Tongue (tissue), 2 donors: ENCODE measurements around the gene CCDC107. TPM values are rescaled to one million over a fixed set of nuclear protein-coding genes. Genes with fewer than 3 reads are reported as not detected.
A peak's percentile ranks its signal among the peaks of the same experiment; 100 is the strongest.
"Not testable (repeated sequence)": the region's sequence is repeated elsewhere in the genome, so short reads cannot be mapped to it uniquely, and the experiment has no call there.

Source experiments
- DNase-seq: peaks from one replicate; pipeline ENCODE4 v3.0.0-alpha.2; 2015
- total RNA-seq: library from RNA; depleted of rRNA; stranded (reverse); fragments of >200 nt; gene quantifications from one replicate; pipeline ENCODE4 v1.2.3, GENCODE V29; 2014

Gene CCDC107
- total RNA-seq, result 16.9 TPM

DNA sequence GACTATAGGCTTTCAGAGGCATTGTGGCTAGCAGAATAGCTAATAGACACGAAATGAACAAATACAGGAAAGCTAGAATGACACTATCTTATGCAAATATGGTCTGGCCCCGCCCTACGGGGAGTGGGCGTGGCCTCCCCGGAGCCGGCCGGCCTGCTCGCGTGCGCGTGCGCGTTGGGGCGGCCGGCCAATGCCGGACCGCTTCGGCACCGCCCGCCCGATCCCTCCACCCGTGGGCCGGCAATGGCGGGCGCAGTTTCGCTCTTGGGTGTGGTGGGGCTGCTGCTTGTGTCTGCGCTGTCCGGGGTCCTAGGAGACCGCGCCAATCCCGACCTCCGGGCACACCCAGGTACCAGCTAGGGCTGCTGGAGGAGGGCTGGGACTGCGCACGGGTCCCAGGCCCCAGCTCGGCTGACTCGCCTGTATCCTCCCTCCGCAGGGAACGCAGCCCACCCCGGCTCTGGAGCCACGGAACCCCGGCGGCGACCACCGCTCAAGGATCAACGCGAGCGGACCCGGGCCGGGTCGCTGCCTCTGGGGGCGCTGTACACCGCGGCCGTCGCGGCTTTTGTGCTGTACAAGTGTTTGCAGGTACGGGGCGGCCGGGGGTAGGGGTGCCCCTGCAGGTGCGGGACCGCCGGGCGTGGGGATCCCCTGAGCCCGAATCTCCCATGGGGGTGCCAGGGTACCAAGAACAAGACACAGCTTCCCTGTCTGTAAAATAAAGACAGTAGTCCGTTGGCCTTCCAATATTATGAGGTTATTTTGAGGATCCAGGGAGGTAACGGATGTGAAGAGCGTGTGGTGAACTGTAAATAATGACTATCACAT is at the start of gene CCDC107:
CCDC107 (plus strand) TSS at position 156 of the 831 bp plus-strand sequence; CDS start at position 244, 88 bp downstream.
- DNase-seq, result peak; percentile 96

GRCh38 chr9:35609001-35609819 is 48.9 kb upstream of the CCDC107 start:
- DNase-seq, result peak; percentile 95

DNA sequence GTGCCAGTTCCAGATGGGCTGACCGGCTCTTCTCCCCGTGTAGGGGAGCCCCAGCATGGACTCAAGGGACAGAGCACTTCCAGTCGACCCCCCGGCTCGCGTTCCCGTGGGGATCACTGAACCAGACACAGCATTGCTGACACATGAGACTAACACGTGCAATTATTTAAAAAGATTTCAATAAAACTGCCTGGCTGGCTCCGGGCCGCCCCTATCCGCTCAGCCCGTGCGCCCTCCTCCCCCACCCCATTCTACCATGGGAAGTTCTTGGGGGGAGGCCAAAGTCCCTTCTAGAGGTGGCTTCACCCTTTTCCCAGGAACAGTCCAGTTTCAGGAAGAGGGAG is 48.3 kb upstream of the CCDC107 start:
- no peak for DNase-seq

GRCh38 chr9:35611230-35611797 is 46.8 kb upstream of the CCDC107 start:
- DNase-seq, result peak; percentile 57

DNA sequence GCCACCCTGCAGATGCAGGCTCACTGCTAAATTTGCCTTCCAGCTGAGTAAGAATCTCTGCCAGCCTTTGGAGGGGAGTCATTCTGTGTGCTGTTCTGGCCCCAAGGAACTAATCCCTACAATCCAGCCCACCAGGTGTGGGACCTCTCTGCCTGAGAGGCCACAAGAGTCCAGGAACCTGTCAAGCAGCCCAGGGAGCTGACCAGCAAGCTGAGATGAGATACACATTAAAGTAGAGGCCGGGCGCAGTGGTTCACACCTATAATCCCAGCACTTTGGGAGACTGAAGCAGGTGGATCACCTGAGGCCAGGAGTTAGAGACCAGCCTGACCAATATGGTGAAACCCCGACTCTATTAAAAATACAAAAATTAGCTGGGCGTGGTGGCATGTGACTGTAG is 46.0 kb upstream of the CCDC107 start:
- not testable (repeated sequence) for DNase-seq

GRCh38 chr9:35612843-35613242 is 45.2 kb upstream of the CCDC107 start:
- no peak for DNase-seq

GRCh38 chr9:35615981-35616680 is 42.0 kb upstream of the CCDC107 start:
- no peak for DNase-seq

DNA sequence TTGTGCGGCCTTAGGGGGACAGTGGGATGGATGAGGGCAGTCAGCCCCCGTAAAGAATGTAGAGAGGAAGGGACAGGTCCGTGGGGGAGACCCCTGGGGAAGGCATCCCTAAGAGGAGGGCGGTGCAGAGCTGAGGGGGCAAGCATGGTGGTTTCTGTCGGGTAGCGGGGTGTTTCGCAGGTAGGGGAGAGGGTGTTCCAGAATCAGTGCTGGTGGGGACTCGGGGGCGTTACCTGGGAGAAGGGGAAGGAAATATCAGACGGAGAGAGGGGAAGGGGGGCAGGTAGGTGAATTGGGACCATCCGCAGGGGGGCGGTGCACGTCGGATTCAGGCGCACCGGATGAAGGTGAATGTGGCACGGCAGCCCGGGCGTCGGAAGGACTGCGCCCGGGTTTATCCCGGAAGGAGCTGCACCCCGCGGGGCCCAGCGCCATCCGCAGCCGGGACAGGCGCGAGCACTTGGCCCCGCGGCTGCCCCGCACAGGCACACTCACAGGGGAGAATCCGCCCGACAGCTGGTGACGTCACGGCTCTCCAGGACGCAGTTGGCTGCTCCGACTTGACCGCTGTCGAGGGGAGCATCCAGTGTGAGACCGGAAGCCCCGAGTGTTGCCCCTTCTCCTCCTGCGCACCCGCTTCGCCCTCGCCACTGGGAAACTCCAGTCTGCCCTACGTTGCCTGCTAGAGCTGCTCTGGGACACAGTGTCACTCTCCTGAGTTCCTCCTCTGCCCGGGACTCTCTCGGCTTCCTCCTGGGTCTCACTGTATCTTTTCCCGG is 41.2 kb upstream of the CCDC107 start:
- peak; percentile 54 for DNase-seq

DNA sequence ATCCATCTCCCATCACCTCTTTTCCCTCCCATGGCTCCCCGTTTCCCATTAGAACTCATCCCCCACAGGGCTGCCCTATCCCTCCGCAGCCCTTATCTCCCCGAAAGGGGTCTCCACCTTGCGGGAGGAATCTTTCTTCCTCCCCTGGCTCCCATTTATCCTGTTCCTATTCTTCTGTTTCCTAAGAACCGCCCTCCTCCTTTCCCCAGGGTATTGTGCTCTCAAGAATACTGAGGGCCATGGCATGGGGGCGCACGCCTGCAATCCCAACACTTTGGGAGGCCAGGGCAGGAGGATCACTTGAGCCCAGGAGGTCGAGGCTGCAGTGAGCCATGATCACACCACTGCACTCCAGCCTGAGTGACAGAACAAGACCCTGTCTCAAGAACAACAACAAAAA is 40.5 kb upstream of the CCDC107 start:
- no peak for DNase-seq

DNA sequence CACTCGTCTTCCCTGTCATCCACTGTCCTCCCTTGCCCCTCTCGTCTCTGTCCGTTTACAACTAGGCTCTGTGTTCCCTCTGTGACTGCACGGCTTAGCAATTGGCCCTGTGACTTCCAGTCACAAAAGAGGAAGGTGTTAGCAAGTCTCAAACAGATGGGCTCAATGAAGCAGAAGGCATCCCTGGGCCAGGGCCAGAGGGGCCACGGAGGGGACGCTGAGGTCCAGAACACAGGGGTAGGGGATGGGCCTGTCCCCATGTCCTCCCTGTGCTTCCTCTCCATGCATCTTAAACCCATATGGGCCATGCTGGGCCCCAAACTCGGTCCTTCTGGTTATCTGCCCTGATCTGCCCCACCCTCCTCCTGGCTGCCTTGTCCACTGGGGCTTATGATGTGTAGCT is 39.8 kb upstream of the CCDC107 start, which contains the start of gene CD72:
CD72 (minus strand) TSS at position 89 of the 403 bp plus-strand sequence. CDS start 110 bp downstream, outside the sequence.
- no peak for DNase-seq

- DNase-seq, result no peak
Measured at GRCh38 chr9:35618854-35619799, 39.0 kb upstream of the CCDC107 start.

GRCh38 chr9:35619800-35620158 is 38.3 kb upstream of the CCDC107 start:
- no peak for DNase-seq

DNA sequence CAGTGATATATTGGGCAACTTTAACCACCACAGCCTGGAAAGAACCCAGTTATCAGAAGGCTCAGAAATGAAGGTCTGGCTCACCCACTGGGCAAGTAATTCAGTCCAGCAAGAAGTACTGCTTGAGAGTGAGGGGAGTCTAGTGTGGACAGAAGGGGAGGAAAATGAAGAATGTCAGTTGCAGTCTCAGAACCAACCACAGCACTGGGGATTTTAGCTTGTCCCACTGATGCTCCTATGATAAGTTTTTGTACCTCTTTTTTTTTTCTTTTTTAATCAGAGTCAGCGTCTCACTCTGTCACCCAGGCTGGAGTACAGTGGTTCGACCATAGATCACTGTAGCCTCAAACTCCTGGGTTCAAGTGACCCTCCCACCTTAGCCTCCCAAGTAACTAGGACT is 30.5 kb upstream of the CCDC107 start:
- DNase-seq, result no peak

- DNase-seq, result no peak
Measured at GRCh38 chr9:35628389-35628991, 29.6 kb upstream of the CCDC107 start.

DNA sequence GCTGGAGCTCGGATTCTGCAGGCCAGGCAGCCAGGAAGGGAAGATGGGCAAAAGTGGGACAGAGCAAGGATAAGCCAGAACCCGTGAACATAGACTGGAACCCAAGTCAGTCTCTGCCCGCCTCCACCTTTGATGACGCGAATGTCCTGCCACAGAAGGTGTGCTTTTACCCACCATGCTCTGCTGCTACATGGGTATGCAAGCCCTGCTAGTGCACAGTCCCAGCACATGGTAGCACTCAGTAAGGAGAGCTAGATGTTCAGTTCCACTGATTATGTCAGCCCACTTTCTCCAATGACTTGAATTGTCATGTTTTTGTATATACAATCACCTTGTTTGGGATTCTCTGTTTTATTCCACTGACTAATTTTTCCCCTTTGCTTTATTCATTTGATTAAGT is 28.5 kb upstream of the CCDC107 start:
- no peak for DNase-seq

DNA sequence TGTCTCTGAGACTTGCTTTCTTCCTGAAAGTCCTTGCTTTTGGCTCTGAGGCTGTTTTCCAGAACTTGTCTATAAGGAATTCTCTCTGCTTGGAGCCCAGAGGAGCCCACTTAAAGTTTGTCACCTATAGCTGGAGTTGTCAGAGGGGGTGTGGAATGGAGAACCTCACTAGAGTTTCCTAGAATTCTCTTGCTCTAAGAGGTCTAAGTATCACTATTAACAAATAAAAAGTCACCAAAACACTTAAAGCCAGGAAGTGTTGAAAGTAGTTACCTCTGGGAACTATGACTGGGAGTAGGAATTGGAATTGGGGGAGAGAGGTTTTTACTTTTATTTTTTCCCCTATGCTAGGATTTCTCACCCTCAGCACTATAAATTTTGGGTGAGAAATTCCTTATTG is 22.4 kb upstream of the CCDC107 start:
- DNase-seq, result no peak

- DNase-seq, result no peak
Measured at GRCh38 chr9:35636135-35636876, 21.8 kb upstream of the CCDC107 start.

- not testable (repeated sequence) for DNase-seq
Measured at GRCh38 chr9:35636877-35637246, 21.2 kb upstream of the CCDC107 start.

DNA sequence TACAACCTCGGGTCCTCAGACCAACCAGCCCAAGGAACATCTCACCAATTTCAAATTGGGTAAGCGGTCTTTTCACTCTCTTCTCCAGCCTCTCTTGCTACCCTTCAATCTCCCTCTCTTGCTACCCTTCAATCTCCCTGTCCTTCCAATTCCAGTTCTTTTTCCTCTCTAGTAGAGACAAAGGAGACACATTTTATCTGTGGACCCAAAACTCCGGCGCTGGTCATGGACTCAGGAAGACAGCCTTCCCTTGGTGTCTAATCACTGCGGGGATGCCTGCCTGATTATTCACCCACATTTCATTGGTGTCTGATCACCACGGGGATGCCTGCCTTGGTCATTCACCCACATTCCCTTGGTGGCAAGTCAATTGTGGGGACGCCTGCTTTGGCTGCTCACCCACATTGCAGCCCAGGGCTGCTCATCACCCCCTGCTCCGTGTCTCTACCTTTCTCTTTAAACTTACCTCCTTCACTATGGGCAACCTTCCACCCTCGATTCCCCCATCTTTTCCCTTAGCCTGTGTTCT is 20.6 kb upstream of the CCDC107 start:
- DNase-seq, result not testable (repeated sequence)
